GM21367 (cell line): ENCODE data around the gene PTPRJ.
"Not testable (repeated sequence)": the region's sequence is repeated elsewhere in the genome, so short reads cannot be mapped to it uniquely, and the experiment has no call there.

Experiments used
- ATAC-seq: cut with Tn5 transposase; IDR thresholded peaks from one replicate; pipeline ENCODE4 v1.9.1; 2021; ENCODE audit not compliant: unreplicated experiment

The PTPRJ gene

GRCh38 chr11:48014917-48015316 is 34.6 kb downstream of the PTPRJ start:
- no peak for ATAC-seq

GRCh38 chr11:48017105-48017830 is 36.9 kb downstream of the PTPRJ start:
- no peak for ATAC-seq

GRCh38 chr11:48017831-48018527 is 37.6 kb downstream of the PTPRJ start:
- ATAC-seq: no peak

GRCh38 chr11:48018528-48019216 is 38.3 kb downstream of the PTPRJ start:
- ATAC-seq: no peak

GRCh38 chr11:48019217-48019584 is 38.8 kb downstream of the PTPRJ start:
- ATAC-seq: no peak

GRCh38 chr11:48019595-48019994 is 39.2 kb downstream of the PTPRJ start:
- no peak for ATAC-seq

- ATAC-seq: peak; percentile 67
Observed at GRCh38 chr11:48020092-48020755, 39.9 kb downstream of the PTPRJ start.

GRCh38 chr11:48021201-48021820 is 41.0 kb downstream of the PTPRJ start:
- ATAC-seq: not testable (repeated sequence)

GRCh38 chr11:48022445-48022844 is 42.1 kb downstream of the PTPRJ start:
- ATAC-seq: no peak

- ATAC-seq: not testable (repeated sequence)
Observed at GRCh38 chr11:48023608-48024007, 43.2 kb downstream of the PTPRJ start.

- no peak for ATAC-seq
Observed at GRCh38 chr11:48024635-48025071, 44.3 kb downstream of the PTPRJ start.

- ATAC-seq: no peak
Observed at GRCh38 chr11:48025293-48025983, 45.1 kb downstream of the PTPRJ start.

GRCh38 chr11:48025984-48026340 is 45.6 kb downstream of the PTPRJ start:
- ATAC-seq: no peak

GRCh38 chr11:48028914-48029680 is 48.7 kb downstream of the PTPRJ start:
- no peak for ATAC-seq

- ATAC-seq: no peak
Observed at GRCh38 chr11:48029681-48030290, 49.4 kb downstream of the PTPRJ start.

GRCh38 chr11:48031602-48032001 is 51.2 kb downstream of the PTPRJ start:
- peak; percentile 52 for ATAC-seq

GRCh38 chr11:48032721-48033120 is 52.4 kb downstream of the PTPRJ start:
- no peak for ATAC-seq

GRCh38 chr11:48033918-48034341 is 53.6 kb downstream of the PTPRJ start:
- ATAC-seq: no peak
